Spleen (tissue), 7 donors: ENCODE measurements around the gene PRUNE2.

Experiments used
- CTCF ChIP-seq, 11 experiments: fragments of 200-600 bp in 7 of 11; fragments of 450-650 bp in 4 of 11; sonication (generic) in 4 of 11; IDR thresholded peaks in 8 of 11; conservative IDR thresholded peaks in 3 of 11; 1 replicate in 7 of 11; 2 replicates in 4 of 11; pipeline versions ENCODE4 v1.4.0 to v1.8.0; 2016 to 2021; ENCODE audit warnings: antibody characterized with exemption in 11 of 11, inconsistent platforms in 4 of 11, mild to moderate bottlenecking in 1 of 11
- POLR2A ChIP-seq, 3 donors: fragments of 450-650 bp; IDR thresholded peaks; one replicate each; pipeline ENCODE4 v1.5.1; 2017; ENCODE audit warnings: antibody characterized with exemption in 3 of 3, mild to moderate bottlenecking in 1 of 3
- POLR2AphosphoS5 ChIP-seq, 3 donors: sonication (generic); formaldehyde crosslinking; IDR thresholded peaks; one replicate each; pipeline ENCODE4 v1.5.1; 2017; ENCODE audit warnings: antibody characterized with exemption in 3 of 3
- donor health status: DM: no; HTN: no; CAD: no; lungs with moderate emphysema.
- donor health status: DM: no; HTN: no; CAD: no.
- donor health status: DM: no; HTN: no; CAD: no.

- TF ChIP-seq POLR2AphosphoS5 (IDR thresholded peaks at IDR 0.05), result no peak
- no peak for TF ChIP-seq CTCF (IDR thresholded peaks at IDR 0.05 in 8 of 11, conservative IDR thresholded peaks at IDR 0.05 in 3 of 11)
- TF ChIP-seq POLR2A (IDR thresholded peaks at IDR 0.05), result no peak
Observed at GRCh38 chr9:76817489-76817888, 88.4 kb downstream of the PRUNE2 start.
